Spleen (tissue), 11 donors: ENCODE results near the gene PHLDB2. TPM values are rescaled to one million over a fixed set of nuclear protein-coding genes. Genes with fewer than 3 reads are reported as not detected.
"Not testable (repeated sequence)": the region's sequence is repeated elsewhere in the genome, so short reads cannot be mapped to it uniquely, and the experiment has no call there.

ENCODE experiments used
- DNase-seq: peaks from one replicate; pipeline ENCODE4 v3.0.0-alpha.2; 2020
- H3K27ac ChIP-seq, 8 donors: fragments of 200-600 bp; sonication (generic) in 7 of 8; 1 replicate in 4 of 8; 2 replicates in 4 of 8; pipeline versions ENCODE4 v1.5.0 to v1.8.0; 2016 to 2021; ENCODE audit warnings: inconsistent platforms in 4 of 8, mild to moderate bottlenecking in 4 of 8, moderate library complexity in 1 of 8
- H3K27me3 ChIP-seq, 7 donors: fragments of 200-600 bp; sonication (generic) in 6 of 7; replicated peaks in 1 of 7; 1 replicate in 4 of 7; 2 replicates in 3 of 7; pipeline versions ENCODE4 v1.5.0 to v1.8.0; 2016 to 2021; ENCODE audit warnings: inconsistent platforms in 3 of 7, mild to moderate bottlenecking in 1 of 7
- H3K36me3 ChIP-seq, 6 donors: fragments of 200-600 bp; sonication (generic) in 5 of 6; 1 replicate in 4 of 6; 2 replicates in 2 of 6; pipeline versions ENCODE4 v1.5.0 to v1.8.0; 2016 to 2021; ENCODE audit warnings: inconsistent platforms in 2 of 6
- H3K4me1 ChIP-seq, 6 donors: fragments of 200-600 bp; sonication (generic) in 5 of 6; 1 replicate in 3 of 6; 2 replicates in 3 of 6; pipeline versions ENCODE4 v1.5.0 to v1.8.0; 2016 to 2021; ENCODE audit warnings: inconsistent platforms in 3 of 6
- H3K4me3 ChIP-seq, 8 donors: fragments of 200-600 bp; sonication (generic) in 7 of 8; 1 replicate in 4 of 8; 2 replicates in 4 of 8; pipeline versions ENCODE4 v1.5.0 to v1.8.0; 2016 to 2021; ENCODE audit warnings: inconsistent platforms in 4 of 8, mild to moderate bottlenecking in 4 of 8, moderate library complexity in 2 of 8
- H3K9me3 ChIP-seq, 8 donors: fragments of 200-600 bp; sonication (generic) in 7 of 8; 1 replicate in 4 of 8; 2 replicates in 4 of 8; pipeline versions ENCODE4 v1.5.0 to v1.8.0; 2016 to 2021; ENCODE audit warnings: inconsistent platforms in 4 of 8
- CTCF ChIP-seq, 11 experiments: fragments of 200-600 bp in 7 of 11; fragments of 450-650 bp in 4 of 11; sonication (generic) in 4 of 11; IDR thresholded peaks in 8 of 11; conservative IDR thresholded peaks in 3 of 11; 1 replicate in 7 of 11; 2 replicates in 4 of 11; pipeline versions ENCODE4 v1.4.0 to v1.8.0; 2016 to 2021; ENCODE audit warnings: antibody characterized with exemption in 11 of 11, inconsistent platforms in 4 of 11, mild to moderate bottlenecking in 1 of 11
- POLR2A ChIP-seq, 3 donors: fragments of 450-650 bp; IDR thresholded peaks; one replicate each; pipeline ENCODE4 v1.5.1; 2017; ENCODE audit warnings: antibody characterized with exemption in 3 of 3, mild to moderate bottlenecking in 1 of 3
- POLR2AphosphoS5 ChIP-seq, 3 donors: sonication (generic); formaldehyde crosslinking; IDR thresholded peaks; one replicate each; pipeline ENCODE4 v1.5.1; 2017; ENCODE audit warnings: antibody characterized with exemption in 3 of 3
- WGBS, 5 donors: extraction: QIAGEN DNeasy Blood & Tissue Kit in 3 of 5; methylation state at CpG; one replicate each; pipeline versions ENCODE4 v1.1.5 to v1.1.7; 2013 to 2018; 5-methylcytosine and 5-hydroxymethylcytosine counted together
- intact Hi-C: fragments of 100-400 bp; cut with DNase I; formaldehyde crosslinking; loops from one replicate; pipeline ENCODE4 v1.15.0; 2023; ENCODE audit warnings: low total_unique reads
- polyA plus RNA-seq, 3 donors: library from polyadenylated mRNA; stranded (reverse); fragments of 200-250 nt; gene quantifications; one replicate each; pipeline ENCODE4 v1.2.1, GENCODE V29; 2013
- total RNA-seq, 7 donors: library from RNA; depleted of rRNA in 3 of 7; stranded (reverse); fragments of >200 nt in 3 of 7; fragmentation: NEBNext Ultra II Directional in 4 of 7; extraction: Animal tissue kit (Norgen Biotek cat#: 25700) in 4 of 7; gene quantifications; one replicate each; pipeline versions ENCODE4 v1.1.0 to v1.2.1, GENCODE V29; 2016 to 2021
- donor health status: healthy with polysubstance abuse.
- donor health status: DM: no; HTN: no; CAD: no; lungs with moderate emphysema.
- donor health status: DM: no; HTN: no; CAD: no.
- donor health status: Bipolar disorder and iron deficiency.
- donor health status: healthy.
- donor health status: DM: no; HTN: no; CAD: no.
- donor health status: DM: yes; HTN: yes; CAD: no.

The PHLDB2 gene
- total and polyA plus RNA-seq, 10 donors: 4.7 to 78.6 (median 42.3) TPM

GRCh38 chr3:111812701-111813100, 46.4 kb upstream of the PHLDB2 start:
- DNase-seq: no peak
- peaks cover 0 to 20% (median 7%) of the 10 kb centered on the region in 8 donors for H3K9me3 ChIP-seq
- no peaks in the 10 kb centered on the region for H3K4me1 ChIP-seq
- intact Hi-C loops: no loop called here
- H3K27ac ChIP-seq: no peak overlapping the region
- H3K27me3 ChIP-seq: no peaks in the 10 kb centered on the region
- no peak overlapping the region for H3K4me3 ChIP-seq
- TF ChIP-seq CTCF (IDR thresholded peaks at IDR 0.05 in 8 of 11, conservative IDR thresholded peaks at IDR 0.05 in 3 of 11): no peak
- TF ChIP-seq POLR2A (IDR thresholded peaks at IDR 0.05): no peak
- TF ChIP-seq POLR2AphosphoS5 (IDR thresholded peaks at IDR 0.05): no peak
- H3K36me3 ChIP-seq: no peaks in the 10 kb centered on the region
- WGBS, 5 donors: 69 to 88% (median 82%) methylated on average over 1 of the region's 1 CpG

- Histone ChIP-seq H3K9me3 (peaks cover 0 to 20% (median 7%) of the 10 kb centered on the region in 8 donors), H3K27me3 (no peaks in the 10 kb centered on the region), H3K4me1 (no peaks in the 10 kb centered on the region), H3K4me3 (no peak overlapping the region), H3K27ac (no peak overlapping the region), H3K36me3 (no peaks in the 10 kb centered on the region)
- no peak for DNase-seq
- WGBS, 5 donors: 68 to 87% (median 76%) methylated on average over 1 of the region's 1 CpG
- TF ChIP-seq POLR2AphosphoS5 (IDR thresholded peaks at IDR 0.05) (no peak), CTCF (IDR thresholded peaks at IDR 0.05 in 8 of 11, conservative IDR thresholded peaks at IDR 0.05 in 3 of 11) (no peak), POLR2A (IDR thresholded peaks at IDR 0.05) (no peak)
- intact Hi-C loops: no loop called here
Measured at GRCh38 chr3:111813441-111813840, 45.6 kb upstream of the PHLDB2 start.

GRCh38 chr3:111813979-111814378, 45.1 kb upstream of the PHLDB2 start:
- no peaks in the 10 kb centered on the region for H3K36me3 ChIP-seq
- no peak overlapping the region for H3K4me3 ChIP-seq
- DNase-seq: no peak
- intact Hi-C loops: no loop called here
- H3K27me3 ChIP-seq: no peaks in the 10 kb centered on the region
- 50 to 72% (median 56%) methylated on average over 1 of the region's 1 CpG for WGBS, 5 donors
- H3K4me1 ChIP-seq: no peaks in the 10 kb centered on the region
- H3K9me3 ChIP-seq: peaks cover 0 to 20% (median 7%) of the 10 kb centered on the region in 8 donors
- H3K27ac ChIP-seq: no peak overlapping the region
- no peak for TF ChIP-seq POLR2A (IDR thresholded peaks at IDR 0.05)
- no peak for TF ChIP-seq POLR2AphosphoS5 (IDR thresholded peaks at IDR 0.05)
- TF ChIP-seq CTCF (IDR thresholded peaks at IDR 0.05 in 8 of 11, conservative IDR thresholded peaks at IDR 0.05 in 3 of 11): no peak

- H3K27ac ChIP-seq, H3K4me3 ChIP-seq, intact Hi-C loops, DNase-seq, H3K4me1 ChIP-seq, H3K27me3 ChIP-seq, H3K36me3 ChIP-seq: not testable (repeated sequence)
- peaks cover 0 to 36% (median 19%) of the 10 kb centered on the region in 8 donors for H3K9me3 ChIP-seq
- WGBS, 5 donors: 82 to 97% (median 95%) methylated on average over 1 of the region's 1 CpG
Measured at GRCh38 chr3:111816771-111817170, 42.3 kb upstream of the PHLDB2 start.

- WGBS, 5 donors: 84 to 95% (median 88%) methylated on average over 5 of the region's 5 CpGs
- no peaks in the 10 kb centered on the region for H3K4me1 ChIP-seq
- intact Hi-C loops: no loop called here
Measured at GRCh38 chr3:111819927-111820326, 39.1 kb upstream of the PHLDB2 start.

More at GRCh38 chr3:111819927-111820326, 39.1 kb upstream of the PHLDB2 start:
- H3K36me3 ChIP-seq: no peaks in the 10 kb centered on the region
- TF ChIP-seq POLR2AphosphoS5 (IDR thresholded peaks at IDR 0.05) (no peak), POLR2A (IDR thresholded peaks at IDR 0.05) (no peak), CTCF (IDR thresholded peaks at IDR 0.05 in 8 of 11, conservative IDR thresholded peaks at IDR 0.05 in 3 of 11) (no peak)
- peaks cover 0 to 33% (median 19%) of the 10 kb centered on the region in 8 donors for H3K9me3 ChIP-seq
- DNase-seq: no peak
- H3K27me3 ChIP-seq: no peaks in the 10 kb centered on the region
- H3K4me3 ChIP-seq: no peak overlapping the region
- H3K27ac ChIP-seq: no peak overlapping the region
